T-helper 17 cell (primary cell): ENCODE measurements around the gene PAM. TPM values are rescaled to one million over a fixed set of nuclear protein-coding genes. Genes with fewer than 3 reads are reported as not detected.

Experiments
- ATAC-seq: fragments of 150-1000 bp; cut with Tn5 transposase; 2 replicates; pipeline ENCODE4 v1.10.0; 2021; ENCODE audit warnings: mild to moderate bottlenecking, moderate library complexity
- DNase-seq, 3 donors: peaks; one replicate each; pipeline versions ENCODE4 v3.0.0 to v3.0.0-alpha.2; 2020 to 2021
- H3K9me3 ChIP-seq: one replicate; pipeline ENCODE4 v1.7.0; 2013; ENCODE audit warnings: low read length, mild to moderate bottlenecking; ENCODE audit not compliant: control insufficient read depth, poor library complexity, severe bottlenecking
- H3K27ac Mint-ChIP-seq: one replicate; pipeline ENCODE4 v1.8.0; 2022; ENCODE audit warnings: mild to moderate bottlenecking, moderate library complexity, mixed read lengths
- H3K27me3 Mint-ChIP-seq: one replicate; pipeline ENCODE4 v1.8.0; 2022; ENCODE audit warnings: mixed read lengths
- H3K36me3 Mint-ChIP-seq: one replicate; pipeline ENCODE4 v1.8.0; 2022; ENCODE audit warnings: low read depth, mixed read lengths
- H3K4me1 Mint-ChIP-seq: one replicate; pipeline ENCODE4 v1.8.0; 2022; ENCODE audit warnings: mild to moderate bottlenecking, mixed read lengths
- H3K4me3 Mint-ChIP-seq: one replicate; pipeline ENCODE4 v1.8.0; 2022; ENCODE audit warnings: mild to moderate bottlenecking, moderate library complexity, mixed read lengths
- total RNA-seq, 4 donors: library from RNA in 2 of 4; stranded (reverse) in 2 of 4; gene quantifications; one replicate each; pipeline ENCODE4 v1.2.3 and lab custom pipeline; 2022 to 2026

PAM gene
- total RNA-seq, 2 donors from 2014 or later, result 23.5 to 34.3 TPM

- Mint-ChIP-seq H3K4me3 (no peak overlapping the region), H3K4me1 (peaks cover 56% of the 10 kb centered on the region), H3K27me3 (no peaks in the 10 kb centered on the region), H3K27ac (peak overlapping the region; percentile 96), H3K36me3 (no peaks in the 10 kb centered on the region)
- DNase-seq, result no peak
- H3K9me3 ChIP-seq, result no peaks in the 10 kb centered on the region
- ATAC-seq, result no peak
Measured at GRCh38 chr5:102759700-102760099, 4.6 kb downstream of the PAM start.

GRCh38 chr5:102760815-102761214, 5.7 kb downstream of the PAM start:
- Mint-ChIP-seq H3K4me3 (peak overlapping the region; percentile 84), H3K27ac (peak overlapping the region; percentile 96), H3K4me1 (peaks cover 65% of the 10 kb centered on the region), H3K27me3 (no peaks in the 10 kb centered on the region), H3K36me3 (no peaks in the 10 kb centered on the region)
- ATAC-seq (no peak), DNase-seq (no peak)
- no peaks in the 10 kb centered on the region for H3K9me3 ChIP-seq

GRCh38 chr5:102762095-102762534, 7.0 kb downstream of the PAM start:
- peaks cover 61% of the 10 kb centered on the region for H3K4me1 Mint-ChIP-seq
- no peaks in the 10 kb centered on the region for H3K9me3 ChIP-seq
- peak overlapping the region; percentile 88 for H3K4me3 Mint-ChIP-seq
- H3K27me3 Mint-ChIP-seq, result no peaks in the 10 kb centered on the region
- no peak for DNase-seq
- H3K36me3 Mint-ChIP-seq, result no peaks in the 10 kb centered on the region
- peak overlapping the region; percentile 96 for H3K27ac Mint-ChIP-seq
- peak; percentile 57 for ATAC-seq

- peak overlapping the region; percentile 96 for H3K27ac Mint-ChIP-seq
- no peak for DNase-seq
Measured at GRCh38 chr5:102762562-102763227, 7.6 kb downstream of the PAM start.

GRCh38 chr5:102763734-102764133, 8.6 kb downstream of the PAM start:
- H3K27me3 Mint-ChIP-seq, result no peaks in the 10 kb centered on the region
- peak overlapping the region; percentile 57 for H3K4me3 Mint-ChIP-seq
- H3K27ac Mint-ChIP-seq, result peak overlapping the region; percentile 96
- no peak for ATAC-seq
- DNase-seq, result no peak
- peaks cover 56% of the 10 kb centered on the region for H3K4me1 Mint-ChIP-seq
- no peaks in the 10 kb centered on the region for H3K9me3 ChIP-seq
- H3K36me3 Mint-ChIP-seq, result no peaks in the 10 kb centered on the region

More at GRCh38 chr5:102762562-102763227, 7.6 kb downstream of the PAM start:
- Mint-ChIP-seq H3K4me1 (peaks cover 61% of the 10 kb centered on the region), H3K27me3 (no peaks in the 10 kb centered on the region), H3K4me3 (peak overlapping the region; percentile 88), H3K36me3 (no peaks in the 10 kb centered on the region)
- no peak for ATAC-seq
- H3K9me3 ChIP-seq, result no peaks in the 10 kb centered on the region

- no peak for DNase-seq
- H3K4me1 Mint-ChIP-seq, result peaks cover 52% of the 10 kb centered on the region
- peak overlapping the region; percentile 57 for H3K4me3 Mint-ChIP-seq
- no peaks in the 10 kb centered on the region for H3K27me3 Mint-ChIP-seq
- ATAC-seq, result peak; percentile 71
- no peaks in the 10 kb centered on the region for H3K36me3 Mint-ChIP-seq
- H3K27ac Mint-ChIP-seq, result peak overlapping the region; percentile 80
- H3K9me3 ChIP-seq, result no peaks in the 10 kb centered on the region
Measured at GRCh38 chr5:102764381-102765004, 9.4 kb downstream of the PAM start.

- no peaks in the 10 kb centered on the region for H3K27me3 Mint-ChIP-seq
- ATAC-seq (no peak), DNase-seq (no peak)
- H3K4me1 Mint-ChIP-seq, result peaks cover 50% of the 10 kb centered on the region
- H3K36me3 Mint-ChIP-seq, result no peaks in the 10 kb centered on the region
- H3K27ac Mint-ChIP-seq, result peak overlapping the region; percentile 80
- no peaks in the 10 kb centered on the region for H3K9me3 ChIP-seq
- H3K4me3 Mint-ChIP-seq, result no peak overlapping the region
Measured at GRCh38 chr5:102765350-102765749, 10.2 kb downstream of the PAM start.

GRCh38 chr5:102766295-102767090, 11.4 kb downstream of the PAM start:
- Mint-ChIP-seq H3K36me3 (no peaks in the 10 kb centered on the region), H3K27me3 (no peaks in the 10 kb centered on the region), H3K4me3 (no peak overlapping the region), H3K4me1 (peaks cover 49% of the 10 kb centered on the region), H3K27ac (no peak overlapping the region)
- DNase-seq (no peak), ATAC-seq (no peak)
- no peaks in the 10 kb centered on the region for H3K9me3 ChIP-seq

GRCh38 chr5:102767862-102768261, 12.8 kb downstream of the PAM start:
- Mint-ChIP-seq H3K4me3 (no peak overlapping the region), H3K36me3 (no peaks in the 10 kb centered on the region), H3K27me3 (no peaks in the 10 kb centered on the region), H3K4me1 (peaks cover 46% of the 10 kb centered on the region), H3K27ac (no peak overlapping the region)
- no peak for DNase-seq
- no peaks in the 10 kb centered on the region for H3K9me3 ChIP-seq
- ATAC-seq, result no peak

- H3K27me3 Mint-ChIP-seq, result no peaks in the 10 kb centered on the region
- no peak overlapping the region for H3K27ac Mint-ChIP-seq
- H3K36me3 Mint-ChIP-seq, result no peaks in the 10 kb centered on the region
- H3K9me3 ChIP-seq, result no peaks in the 10 kb centered on the region
- peaks cover 20% of the 10 kb centered on the region for H3K4me1 Mint-ChIP-seq
- H3K4me3 Mint-ChIP-seq, result no peak overlapping the region
- DNase-seq (no peak), ATAC-seq (no peak)
Measured at GRCh38 chr5:102770803-102771202, 15.7 kb downstream of the PAM start.

- DNase-seq (no peak), ATAC-seq (no peak)
- peak overlapping the region; percentile 13 for H3K4me3 Mint-ChIP-seq
- no peaks in the 10 kb centered on the region for H3K9me3 ChIP-seq
- no peaks in the 10 kb centered on the region for H3K36me3 Mint-ChIP-seq
- H3K27me3 Mint-ChIP-seq, result no peaks in the 10 kb centered on the region
- H3K27ac Mint-ChIP-seq, result peak overlapping the region; percentile 17
- H3K4me1 Mint-ChIP-seq, result peaks cover 25% of the 10 kb centered on the region
Measured at GRCh38 chr5:102771435-102771834, 16.3 kb downstream of the PAM start.

GRCh38 chr5:102772273-102772672, 17.2 kb downstream of the PAM start:
- DNase-seq (no peak), ATAC-seq (no peak)
- no peaks in the 10 kb centered on the region for H3K27me3 Mint-ChIP-seq
- no peaks in the 10 kb centered on the region for H3K9me3 ChIP-seq
- H3K4me3 Mint-ChIP-seq, result no peak overlapping the region
- H3K4me1 Mint-ChIP-seq, result peaks cover 23% of the 10 kb centered on the region
- peak overlapping the region; percentile 17 for H3K27ac Mint-ChIP-seq
- no peaks in the 10 kb centered on the region for H3K36me3 Mint-ChIP-seq

- Mint-ChIP-seq H3K4me1 (peaks cover 24% of the 10 kb centered on the region), H3K27ac (no peak overlapping the region), H3K4me3 (no peak overlapping the region), H3K27me3 (no peaks in the 10 kb centered on the region), H3K36me3 (no peaks in the 10 kb centered on the region)
- DNase-seq (no peak), ATAC-seq (no peak)
- no peaks in the 10 kb centered on the region for H3K9me3 ChIP-seq
Measured at GRCh38 chr5:102773133-102773532, 18.0 kb downstream of the PAM start.
